Measurements from ENCODE around the gene OPN1MW3. TPM values are rescaled to one million over a fixed set of nuclear protein-coding genes. Genes with fewer than 3 reads are reported as not detected.
"Not testable (repeated sequence)": the region's sequence is repeated elsewhere in the genome, so short reads cannot be mapped to it uniquely, and the experiment has no call there.

Gene OPN1MW3
- polyA plus RNA-seq (ENCODE audit: insufficient read length in 3 of 3): not detected
- long read RNA-seq, donor 1: 0 reads
- long read RNA-seq, donor 2: 0 reads
- long read RNA-seq, donor 3: 0 reads
- long read RNA-seq, donor 4: 0 reads
- long read RNA-seq, donor 5: 0 reads
- long read RNA-seq, donor 6: 0 reads
- long read RNA-seq, donor 7: 0 reads
- long read RNA-seq, donor 8: 0 reads
- long read RNA-seq, donor 9: 0 reads
- long read RNA-seq, donor 10: 0 reads
- long read RNA-seq, donor 11: 0 reads
- long read RNA-seq, donor 12: 0 reads
- long read RNA-seq, donor 13: 0 reads
- long read RNA-seq, donor 14: 0 reads
- long read RNA-seq, donor 15: 0 reads
- long read RNA-seq, donor 16: 0 reads

DNA sequence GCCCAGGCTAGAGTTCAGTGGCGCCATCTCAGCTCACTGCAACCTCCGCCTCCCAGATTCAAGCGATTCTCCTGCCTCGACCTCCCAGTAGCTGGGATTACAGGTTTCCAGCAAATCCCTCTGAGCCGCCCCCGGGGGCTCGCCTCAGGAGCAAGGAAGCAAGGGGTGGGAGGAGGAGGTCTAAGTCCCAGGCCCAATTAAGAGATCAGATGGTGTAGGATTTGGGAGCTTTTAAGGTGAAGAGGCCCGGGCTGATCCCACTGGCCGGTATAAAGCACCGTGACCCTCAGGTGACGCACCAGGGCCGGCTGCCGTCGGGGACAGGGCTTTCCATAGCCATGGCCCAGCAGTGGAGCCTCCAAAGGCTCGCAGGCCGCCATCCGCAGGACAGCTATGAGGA is at the start of gene OPN1MW3:
Gene OPN1MW3 (plus strand): TSS at position 301 of the 400 bp plus-strand sequence. CDS start 38 bp downstream, at position 339.
- not testable (repeated sequence) for DNase-seq (ENCODE audit: extremely low read depth in 1 of 11, low read depth in 9 of 11, low spot score in 4 of 11)

DNA sequence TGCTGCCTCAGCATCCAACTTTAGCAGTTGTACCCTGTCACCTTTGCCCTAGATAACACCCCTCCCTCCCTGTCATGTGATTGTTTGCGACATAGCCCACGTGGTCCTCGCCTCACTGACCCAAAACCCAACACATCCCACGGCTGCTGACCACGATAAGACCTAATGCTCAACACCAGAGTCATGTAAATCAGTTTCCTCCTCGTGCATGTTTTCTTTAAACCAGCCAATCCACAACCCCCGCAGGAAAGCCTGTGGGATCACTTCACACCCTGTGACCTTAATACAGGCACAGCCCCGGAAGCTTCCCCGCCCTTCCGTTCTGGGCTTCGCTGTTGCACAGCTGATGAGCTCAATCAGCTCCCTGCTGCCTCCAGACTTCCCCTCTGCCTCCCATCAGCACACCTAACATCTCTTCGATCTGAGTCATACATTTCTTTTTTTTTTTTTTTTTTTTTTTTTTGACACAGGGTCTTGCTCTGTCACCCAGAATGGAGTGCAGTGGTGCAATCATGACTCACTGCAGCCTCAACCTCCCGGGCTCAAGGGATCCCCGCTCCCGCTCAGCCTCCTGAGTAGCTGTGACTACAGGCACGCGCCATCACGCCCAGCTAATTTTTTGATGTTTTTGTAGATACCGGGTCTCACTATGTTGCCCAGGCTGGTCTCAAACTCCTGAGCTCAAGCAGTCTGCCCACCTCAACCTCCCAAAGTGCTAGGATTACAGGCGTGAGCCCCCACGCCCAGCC is 47.5 kb upstream of the OPN1MW3 start:
- not testable (repeated sequence) for DNase-seq (ENCODE audit: extremely low read depth in 1 of 11, low read depth in 9 of 11, low spot score in 4 of 11)

- DNase-seq (ENCODE audit: extremely low read depth in 1 of 11, low read depth in 9 of 11, low spot score in 4 of 11): not testable (repeated sequence)
These were observed 46.3 kb upstream of the OPN1MW3 start for GRCh38 chrX:154211057-154211456.

DNA sequence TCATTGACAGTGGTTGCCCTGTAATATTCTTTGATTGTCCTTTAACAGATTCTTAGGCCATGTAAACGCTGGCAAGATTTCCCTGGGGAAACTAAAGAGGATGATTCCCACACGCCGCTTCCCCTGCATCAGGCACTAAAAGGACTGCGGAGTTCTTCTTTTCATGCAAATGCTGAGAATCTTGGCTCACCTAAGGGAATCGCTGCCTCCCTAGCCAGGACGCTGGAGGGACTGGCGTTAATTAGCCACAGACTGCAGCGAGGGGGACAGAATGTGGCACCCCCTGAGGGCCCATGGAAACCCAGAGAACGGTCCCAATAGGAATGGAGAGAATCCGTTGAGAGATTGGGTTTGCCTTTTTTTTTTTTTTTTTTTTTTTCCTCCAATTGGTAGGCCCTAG is 45.9 kb upstream of the OPN1MW3 start:
- DNase-seq (ENCODE audit: extremely low read depth in 1 of 11, low read depth in 9 of 11, low spot score in 4 of 11): not testable (repeated sequence)

DNA sequence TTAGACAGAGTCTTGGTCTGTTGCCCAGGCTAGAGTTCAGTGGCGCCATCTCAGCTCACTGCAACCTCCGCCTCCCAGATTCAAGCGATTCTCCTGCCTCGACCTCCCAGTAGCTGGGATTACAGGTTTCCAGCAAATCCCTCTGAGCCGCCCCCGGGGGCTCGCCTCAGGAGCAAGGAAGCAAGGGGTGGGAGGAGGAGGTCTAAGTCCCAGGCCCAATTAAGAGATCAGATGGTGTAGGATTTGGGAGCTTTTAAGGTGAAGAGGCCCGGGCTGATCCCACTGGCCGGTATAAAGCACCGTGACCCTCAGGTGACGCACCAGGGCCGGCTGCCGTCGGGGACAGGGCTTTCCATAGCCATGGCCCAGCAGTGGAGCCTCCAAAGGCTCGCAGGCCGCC is 37.9 kb upstream of the OPN1MW3 start, which contains the start of gene OPN1MW2:
Gene OPN1MW2 (plus strand): TSS at position 301 of the 400 bp plus-strand sequence. CDS start 60 bp downstream, at position 361.
- DNase-seq (ENCODE audit: extremely low read depth in 1 of 11, low read depth in 9 of 11, low spot score in 4 of 11): not testable (repeated sequence)

- not testable (repeated sequence) for DNase-seq (ENCODE audit: extremely low read depth in 1 of 11, low read depth in 9 of 11, low spot score in 4 of 11)
These were observed 32.1 kb upstream of the OPN1MW3 start for GRCh38 chrX:154225292-154225691.

DNA sequence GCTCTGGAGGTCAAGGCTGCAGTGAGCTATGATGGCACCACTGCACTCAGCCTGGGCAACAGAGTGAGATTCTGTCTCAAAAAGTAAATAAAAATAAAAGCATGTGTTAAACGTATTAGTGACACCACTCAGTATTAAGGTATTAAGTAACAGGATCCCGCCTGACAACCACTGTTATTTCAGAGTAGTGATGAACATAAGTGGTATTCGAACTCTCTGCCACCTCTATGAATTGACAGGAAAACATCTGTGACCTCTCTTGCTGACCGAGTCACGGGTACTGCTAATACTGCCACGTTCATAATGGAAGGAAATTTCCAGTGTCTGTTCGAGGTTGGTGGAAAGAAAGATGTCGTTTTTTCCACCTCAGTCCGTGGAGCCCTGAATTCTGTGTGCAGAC is 30.7 kb upstream of the OPN1MW3 start:
- not testable (repeated sequence) for DNase-seq (ENCODE audit: extremely low read depth in 1 of 11, low read depth in 9 of 11, low spot score in 4 of 11)

DNA sequence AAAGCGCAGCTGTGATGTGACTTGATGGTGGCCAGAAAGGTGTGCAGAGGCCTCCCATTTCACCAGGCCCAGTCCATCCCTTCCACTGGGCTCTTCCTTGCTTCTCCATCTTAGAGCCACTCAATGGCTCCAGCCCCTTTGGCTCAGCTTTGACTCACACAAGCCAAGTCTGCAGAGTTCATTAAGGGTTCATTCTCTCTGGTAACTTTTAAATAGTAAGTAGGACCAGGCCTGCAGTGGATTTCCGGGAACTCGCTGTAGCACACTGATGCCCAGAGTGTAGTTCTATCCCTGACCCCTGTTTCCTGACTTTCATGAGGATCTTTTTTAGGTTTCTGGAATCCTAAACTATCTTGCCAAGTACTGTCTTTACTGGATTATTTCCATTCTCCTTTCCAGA is 25.9 kb upstream of the OPN1MW3 start:
- DNase-seq (ENCODE audit: extremely low read depth in 1 of 11, low read depth in 9 of 11, low spot score in 4 of 11): not testable (repeated sequence)

DNA sequence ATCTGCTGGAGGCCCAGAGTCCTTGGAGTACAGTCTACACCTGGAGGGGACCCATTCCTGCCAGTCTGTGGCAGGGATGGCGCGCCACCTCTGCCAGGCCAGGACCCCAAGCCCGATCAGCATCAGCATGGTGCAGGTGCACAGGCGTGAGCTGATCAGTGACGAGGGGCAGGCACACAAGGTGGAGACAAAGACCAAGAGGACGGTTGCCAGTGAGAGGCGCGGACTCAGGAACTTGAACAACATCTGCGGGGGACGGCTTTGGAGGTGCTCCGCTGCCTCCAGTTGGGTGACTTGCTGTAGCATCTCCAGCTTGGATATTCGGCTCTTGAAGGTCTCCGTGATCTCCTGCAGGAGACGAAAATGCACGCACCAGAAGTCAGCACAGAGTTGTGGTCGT is 23.8 kb upstream of the OPN1MW3 start:
- DNase-seq (ENCODE audit: extremely low read depth in 1 of 11, low read depth in 9 of 11, low spot score in 4 of 11): not testable (repeated sequence)

DNA sequence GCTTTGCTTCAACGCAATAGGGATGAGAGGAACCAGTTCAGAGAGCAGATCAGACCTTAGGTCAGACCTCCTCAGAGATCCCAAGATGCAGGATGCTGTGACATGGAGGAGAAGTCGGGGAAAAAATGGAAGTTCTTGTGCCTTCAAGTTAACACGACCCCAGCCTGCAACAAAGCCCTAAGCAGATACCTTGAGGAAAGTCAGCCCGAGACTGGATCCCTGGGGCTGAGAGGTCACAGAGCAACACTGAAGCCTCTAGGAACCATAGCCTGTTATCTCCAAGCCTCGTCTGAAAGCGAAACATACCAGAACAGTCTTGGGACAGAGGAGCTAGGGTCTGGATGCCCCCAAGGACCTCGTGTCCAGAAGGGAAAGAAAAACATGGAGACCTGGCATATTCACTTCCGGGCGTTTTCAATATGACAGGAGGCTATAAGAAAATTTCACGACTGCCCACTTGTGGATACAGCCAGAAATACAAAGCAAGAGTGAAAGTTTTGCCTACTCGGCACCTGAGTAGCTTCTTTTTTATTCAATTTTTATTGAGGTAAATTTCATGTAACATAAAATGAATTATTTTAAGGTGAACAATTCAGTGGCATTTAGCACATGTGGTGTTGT is 18.3 kb upstream of the OPN1MW3 start:
- not testable (repeated sequence) for DNase-seq (ENCODE audit: extremely low read depth in 1 of 11, low read depth in 9 of 11, low spot score in 4 of 11)

GRCh38 chrX:154239982-154240503 is 17.3 kb upstream of the OPN1MW3 start:
- not testable (repeated sequence) for DNase-seq (ENCODE audit: extremely low read depth in 1 of 11, low read depth in 9 of 11, low spot score in 4 of 11)

DNA sequence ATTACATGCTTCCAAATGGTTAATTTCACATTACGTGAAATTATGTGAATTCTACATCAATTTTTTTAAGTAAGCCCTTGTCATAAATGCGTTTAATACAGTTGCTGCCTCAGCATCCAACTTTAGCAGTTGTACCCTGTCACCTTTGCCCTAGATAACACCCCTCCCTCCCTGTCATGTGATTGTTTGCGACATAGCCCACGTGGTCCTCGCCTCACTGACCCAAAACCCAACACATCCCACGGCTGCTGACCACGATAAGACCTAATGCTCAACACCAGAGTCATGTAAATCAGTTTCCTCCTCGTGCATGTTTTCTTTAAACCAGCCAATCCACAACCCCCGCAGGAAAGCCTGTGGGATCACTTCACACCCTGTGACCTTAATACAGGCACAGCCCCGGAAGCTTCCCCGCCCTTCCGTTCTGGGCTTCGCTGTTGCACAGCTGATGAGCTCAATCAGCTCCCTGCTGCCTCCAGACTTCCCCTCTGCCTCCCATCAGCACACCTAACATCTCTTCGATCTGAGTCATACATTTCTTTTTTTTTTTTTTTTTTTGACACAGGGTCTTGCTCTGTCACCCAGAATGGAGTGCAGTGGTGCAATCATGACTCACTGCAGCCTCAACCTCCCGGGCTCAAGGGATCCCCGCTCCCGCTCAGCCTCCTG is 9.9 kb upstream of the OPN1MW3 start:
- not testable (repeated sequence) for DNase-seq (ENCODE audit: extremely low read depth in 1 of 11, low read depth in 9 of 11, low spot score in 4 of 11)

DNA sequence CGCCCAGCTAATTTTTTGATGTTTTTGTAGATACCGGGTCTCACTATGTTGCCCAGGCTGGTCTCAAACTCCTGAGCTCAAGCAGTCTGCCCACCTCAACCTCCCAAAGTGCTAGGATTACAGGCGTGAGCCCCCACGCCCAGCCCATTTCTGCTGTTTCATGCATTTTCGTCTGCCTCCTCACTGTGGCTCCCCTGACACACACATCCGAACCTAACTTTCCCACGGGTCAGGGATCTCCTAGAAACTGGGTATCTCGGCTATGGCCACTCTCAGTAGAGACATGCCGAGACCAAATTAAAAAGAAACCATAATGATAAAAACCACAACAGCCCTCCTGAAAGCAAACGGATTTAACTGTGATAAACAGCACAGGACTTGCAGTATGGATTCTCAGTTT is 9.3 kb upstream of the OPN1MW3 start:
- DNase-seq (ENCODE audit: extremely low read depth in 1 of 11, low read depth in 9 of 11, low spot score in 4 of 11): not testable (repeated sequence)

GRCh38 chrX:154258711-154259110 is 1.3 kb downstream of the OPN1MW3 start:
- DNase-seq (ENCODE audit: extremely low read depth in 1 of 11, low read depth in 9 of 11, low spot score in 4 of 11): not testable (repeated sequence)

- DNase-seq (ENCODE audit: extremely low read depth in 1 of 11, low read depth in 9 of 11, low spot score in 4 of 11): not testable (repeated sequence)
These were observed 5.7 kb downstream of the OPN1MW3 start for GRCh38 chrX:154263072-154263471.

- not testable (repeated sequence) for DNase-seq (ENCODE audit: extremely low read depth in 1 of 11, low read depth in 9 of 11, low spot score in 4 of 11)
These were observed 11.9 kb downstream of the OPN1MW3 start for GRCh38 chrX:154269245-154269644.

DNA sequence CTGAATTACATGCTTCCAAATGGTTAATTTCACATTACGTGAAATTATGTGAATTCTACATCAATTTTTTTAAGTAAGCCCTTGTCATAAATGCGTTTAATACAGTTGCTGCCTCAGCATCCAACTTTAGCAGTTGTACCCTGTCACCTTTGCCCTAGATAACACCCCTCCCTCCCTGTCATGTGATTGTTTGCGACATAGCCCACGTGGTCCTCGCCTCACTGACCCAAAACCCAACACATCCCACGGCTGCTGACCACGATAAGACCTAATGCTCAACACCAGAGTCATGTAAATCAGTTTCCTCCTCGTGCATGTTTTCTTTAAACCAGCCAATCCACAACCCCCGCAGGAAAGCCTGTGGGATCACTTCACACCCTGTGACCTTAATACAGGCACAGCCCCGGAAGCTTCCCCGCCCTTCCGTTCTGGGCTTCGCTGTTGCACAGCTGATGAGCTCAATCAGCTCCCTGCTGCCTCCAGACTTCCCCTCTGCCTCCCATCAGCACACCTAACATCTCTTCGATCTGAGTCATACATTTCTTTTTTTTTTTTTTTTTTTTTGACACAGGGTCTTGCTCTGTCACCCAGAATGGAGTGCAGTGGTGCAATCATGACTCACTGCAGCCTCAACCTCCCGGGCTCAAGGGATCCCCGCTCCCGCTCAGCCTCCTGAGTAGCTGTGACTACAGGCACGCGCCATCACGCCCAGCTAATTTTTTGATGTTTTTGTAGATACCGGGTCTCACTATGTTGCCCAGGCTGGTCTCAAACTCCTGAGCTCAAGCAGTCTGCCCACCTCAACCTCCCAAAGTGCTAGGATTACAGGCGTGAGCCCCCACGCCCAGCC is 27.3 kb downstream of the OPN1MW3 start:
- DNase-seq (ENCODE audit: extremely low read depth in 1 of 11, low read depth in 9 of 11, low spot score in 4 of 11): not testable (repeated sequence)

- DNase-seq (ENCODE audit: extremely low read depth in 1 of 11, low read depth in 9 of 11, low spot score in 4 of 11): not testable (repeated sequence)
These were observed 29.0 kb downstream of the OPN1MW3 start for GRCh38 chrX:154286406-154286805.
